8988T (cell line): ENCODE measurements around the gene TMTC1.
"Not testable (repeated sequence)": the region's sequence is repeated elsewhere in the genome, so short reads cannot be mapped to it uniquely, and the experiment has no call there.

Experiments used
- DNase-seq: peaks from one replicate; pipeline ENCODE4 v3.0.0; 2011

The TMTC1 gene

DNA sequence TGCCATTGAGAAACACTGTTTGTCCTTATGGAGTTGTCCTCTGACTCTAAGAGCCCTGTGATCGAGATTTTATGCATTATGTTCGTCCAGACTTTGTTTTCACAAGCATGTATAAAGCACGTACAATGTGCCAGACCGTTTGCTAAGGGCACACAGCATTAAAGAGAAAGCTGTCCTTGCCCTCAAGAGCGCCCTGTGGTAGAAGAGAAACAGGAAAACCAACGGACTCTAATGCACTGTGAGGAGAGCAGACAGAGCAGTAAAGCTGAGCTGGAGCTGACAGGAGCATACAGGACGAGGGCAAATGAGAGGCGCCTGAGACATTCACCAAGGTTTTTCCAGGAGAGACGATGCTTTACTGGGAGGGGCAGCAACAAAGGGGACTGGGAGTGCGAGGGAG is 220.1 kb downstream of the TMTC1 start:
- no peak for DNase-seq

DNA sequence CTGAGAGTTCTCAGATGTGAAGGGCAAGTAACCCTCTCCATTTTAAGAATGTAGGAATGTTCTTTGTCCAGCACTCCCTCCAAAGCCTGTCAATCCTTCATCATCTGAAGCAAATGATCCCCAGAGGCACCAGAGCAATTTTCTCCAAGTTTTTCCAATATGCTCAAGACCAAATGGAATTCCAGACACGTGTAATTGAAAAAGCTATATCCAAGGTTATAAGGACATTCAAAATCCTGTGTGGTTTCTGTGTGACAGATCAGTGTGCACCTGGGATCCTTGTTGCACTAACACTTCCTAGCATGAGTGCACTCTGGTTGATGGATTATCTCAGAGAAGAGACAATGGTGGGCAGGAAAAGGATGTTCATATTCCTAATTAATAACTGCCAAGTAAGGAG is 220.7 kb downstream of the TMTC1 start:
- no peak for DNase-seq

DNA sequence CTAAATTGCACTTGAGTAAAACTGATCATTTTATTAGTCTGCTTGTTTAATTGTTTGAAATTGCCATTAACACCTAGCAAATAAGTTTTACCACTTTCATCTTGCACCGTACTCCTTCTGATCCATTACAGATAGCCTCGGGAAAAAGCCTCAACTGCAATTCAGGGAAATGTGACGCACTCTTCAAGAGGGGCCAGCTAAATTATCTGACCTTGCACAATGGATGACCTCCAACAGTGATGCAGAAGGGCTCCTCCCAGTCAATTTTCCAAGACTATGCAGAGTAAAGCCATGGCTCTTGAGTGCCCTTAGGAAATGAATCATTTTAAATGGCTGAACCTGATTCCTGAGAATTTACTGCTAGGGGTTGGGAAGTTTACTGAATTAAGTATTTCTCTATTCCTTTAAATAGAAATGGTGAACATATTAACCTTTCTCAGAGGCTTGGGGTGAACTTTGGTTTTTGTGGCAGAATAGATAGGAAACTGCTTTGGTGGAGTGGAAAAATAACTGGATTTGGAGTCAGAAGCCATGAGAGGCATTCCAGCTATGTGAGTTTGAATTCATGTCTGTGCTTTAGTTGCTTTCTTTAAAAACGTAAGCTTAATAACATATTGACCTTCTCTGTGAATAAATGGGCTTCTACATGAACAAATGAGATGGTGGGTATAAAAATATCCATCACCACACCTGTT is 221.5 kb downstream of the TMTC1 start:
- DNase-seq, result no peak

GRCh38 chr12:29561664-29562071 is 222.1 kb downstream of the TMTC1 start:
- DNase-seq, result no peak

- DNase-seq, result no peak
Measured at GRCh38 chr12:29559198-29559597, 224.5 kb downstream of the TMTC1 start.

DNA sequence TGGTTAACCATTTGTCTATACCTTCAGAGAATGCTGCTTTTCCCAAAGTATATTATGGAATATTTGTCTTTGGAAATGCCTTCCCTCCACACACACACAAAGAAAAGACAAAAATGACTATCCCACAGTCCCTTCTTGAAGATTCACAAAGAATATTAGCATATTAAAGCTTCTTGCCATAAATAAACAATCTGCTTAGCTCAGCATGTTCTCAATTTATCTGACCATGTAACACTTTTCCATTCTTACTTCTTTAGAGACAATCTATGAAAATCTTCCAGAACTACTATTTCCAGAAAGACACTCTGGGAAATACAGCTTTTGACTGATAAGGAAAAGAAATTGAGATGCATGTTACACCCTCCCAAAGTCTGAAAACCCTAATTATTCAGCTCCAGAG is 227.4 kb downstream of the TMTC1 start:
- DNase-seq, result no peak

GRCh38 chr12:29555451-29555850 is 228.3 kb downstream of the TMTC1 start:
- DNase-seq, result not testable (repeated sequence)

GRCh38 chr12:29552994-29553748 is 230.6 kb downstream of the TMTC1 start:
- no peak for DNase-seq

- no peak for DNase-seq
Measured at GRCh38 chr12:29552324-29552927, 231.3 kb downstream of the TMTC1 start.

- DNase-seq, result no peak
Measured at GRCh38 chr12:29551812-29552211, 231.9 kb downstream of the TMTC1 start.

DNA sequence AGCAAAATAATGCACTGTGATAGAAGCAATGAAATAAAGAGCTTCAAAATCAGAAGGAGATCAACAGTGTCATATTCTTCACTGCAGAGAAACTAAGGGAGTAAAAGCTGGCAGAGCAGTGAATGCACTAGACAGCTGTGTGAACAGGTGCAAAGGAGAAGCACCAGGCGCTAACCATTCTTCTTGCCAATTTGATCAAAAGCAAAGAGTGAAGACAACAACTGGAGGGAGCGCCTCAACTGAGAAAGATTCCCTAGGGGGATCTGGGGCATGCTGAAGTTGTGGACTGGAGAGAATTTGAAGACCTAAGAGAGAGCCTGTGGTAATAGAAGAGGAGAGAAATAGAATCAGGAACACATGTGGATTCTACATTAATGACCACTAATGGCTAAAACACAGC is 235.9 kb downstream of the TMTC1 start:
- no peak for DNase-seq

GRCh38 chr12:29547151-29547632 is 236.6 kb downstream of the TMTC1 start:
- no peak for DNase-seq

GRCh38 chr12:29546000-29546399 is 237.7 kb downstream of the TMTC1 start:
- DNase-seq, result no peak

DNA sequence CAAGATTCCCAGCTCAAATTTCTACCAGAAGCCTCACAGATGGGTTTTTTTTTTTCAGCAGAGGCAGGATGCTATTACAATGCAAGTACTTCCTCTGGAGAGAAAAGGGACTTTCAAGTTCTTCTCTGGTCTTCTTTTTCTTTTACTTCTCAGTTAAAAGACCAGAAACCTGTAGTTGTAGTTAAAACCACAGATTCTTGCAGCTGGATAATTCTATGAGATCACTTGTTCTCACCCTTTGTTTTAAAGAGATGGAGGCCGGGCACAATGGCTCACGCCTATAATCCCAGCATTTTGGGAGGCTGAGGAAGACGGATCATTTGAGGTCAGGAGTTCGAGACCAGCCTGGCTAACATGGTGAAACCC is 238.7 kb downstream of the TMTC1 start:
- no peak for DNase-seq

- DNase-seq, result no peak
Measured at GRCh38 chr12:29544428-29545101, 239.2 kb downstream of the TMTC1 start.

GRCh38 chr12:29543036-29543435 is 240.7 kb downstream of the TMTC1 start:
- DNase-seq, result no peak

DNA sequence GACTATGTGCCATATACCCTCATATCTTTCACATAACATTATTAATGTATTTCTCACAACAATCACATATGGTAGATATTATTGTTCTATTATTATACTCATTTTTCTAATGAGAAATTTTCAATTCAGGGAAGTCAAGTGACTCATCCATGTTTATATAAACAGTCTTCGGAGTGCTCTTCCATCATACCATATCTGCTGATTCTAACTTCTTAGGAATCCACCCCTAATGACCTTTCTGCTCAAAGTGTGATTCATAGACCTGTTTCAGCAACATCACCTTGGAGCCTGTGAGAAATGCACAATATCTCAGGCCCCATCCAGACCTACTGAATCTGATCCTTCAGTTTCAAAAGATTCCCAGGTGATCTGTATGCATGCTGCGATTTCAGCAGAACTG is 246.4 kb downstream of the TMTC1 start:
- no peak for DNase-seq

DNA sequence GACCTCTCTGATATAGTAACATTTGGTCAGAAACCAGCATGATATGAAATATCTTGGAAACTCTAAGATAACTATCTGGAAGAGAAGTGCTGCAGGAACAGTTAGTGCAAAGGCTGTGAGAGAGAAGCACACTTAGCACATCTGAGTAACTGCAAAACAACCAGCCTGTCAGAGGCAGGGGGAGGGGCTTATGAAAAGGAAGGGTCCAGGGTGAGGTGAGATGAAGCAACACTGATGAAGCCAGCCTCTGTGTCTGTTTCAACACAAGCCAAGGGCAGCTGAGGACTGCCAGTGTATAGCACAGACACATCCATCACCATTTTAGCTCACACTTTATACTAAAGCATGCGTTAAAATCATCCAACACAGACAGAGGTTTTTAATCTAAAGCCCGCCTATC is 248.8 kb downstream of the TMTC1 start:
- DNase-seq, result no peak

GRCh38 chr12:29533815-29534489 is 249.8 kb downstream of the TMTC1 start:
- DNase-seq, result no peak

GRCh38 chr12:29531471-29531870 is 252.3 kb downstream of the TMTC1 start:
- DNase-seq, result no peak

GRCh38 chr12:29530436-29530835 is 253.3 kb downstream of the TMTC1 start:
- DNase-seq, result no peak

- no peak for DNase-seq
Measured at GRCh38 chr12:29528161-29528560, 255.6 kb downstream of the TMTC1 start.

GRCh38 chr12:29521951-29522350 is 261.8 kb downstream of the TMTC1 start:
- no peak for DNase-seq
